ENCODE measurements around the gene NRG3.

GRCh38 chr10:82313401-82313800 lies 438.4 kb downstream of the NRG3 start:
- TF ChIP-seq SP2 (IDR thresholded peaks at IDR 0.05; ENCODE audit: low read length), result no peak
- TF ChIP-seq CTCF (IDR thresholded peaks at IDR 0.05; ENCODE audit: control extremely low read depth in 1 of 3, insufficient read depth in 1 of 3, low read depth in 1 of 3, low read length in 3 of 3), result no peak
- TF ChIP-seq GABPA (IDR thresholded peaks at IDR 0.05; ENCODE audit: borderline replicate concordance, insufficient read depth, low read length), result no peak
- TF ChIP-seq BCL11A (IDR thresholded peaks at IDR 0.05; ENCODE audit: low read depth in 2 of 2, low read length in 2 of 2), result no peak
- TF ChIP-seq SRF (IDR thresholded peaks at IDR 0.05; ENCODE audit: low read depth, low read length), result no peak
- no peak for TF ChIP-seq ZNF274 (IDR thresholded peaks at IDR 0.05; ENCODE audit: borderline replicate concordance, extremely low read depth, low read length)
- no peak for TF ChIP-seq PHF8 (conservative IDR thresholded peaks at IDR 0.05; ENCODE audit: low read depth, low read length)
- no peak for TF ChIP-seq EP300 (IDR thresholded peaks at IDR 0.05; ENCODE audit: borderline replicate concordance in 1 of 2, low read depth in 2 of 2, low read length in 2 of 2)
